IMR-90 (cell line): Measurements from ENCODE around the gene GPR153. TPM values are rescaled to one million over a fixed set of nuclear protein-coding genes. Genes with fewer than 3 reads are reported as not detected.

Experiments used
- ATAC-seq: fragments of 200-7000 bp; cut with Tn5 transposase; 2 replicates; pipeline ENCODE4 v1.9.1; 2020; ENCODE audit warnings: low read depth, mild to moderate bottlenecking, moderate library complexity
- BruUV-seq: library from RNA; stranded (reverse); fragments of 400-500 nt; replicated peaks from 2 replicates; lab custom pipeline; 2021; lab: Mats Ljungman, UMichigan
- CTCF ChIA-PET: fragments of 300-600 bp; formaldehyde crosslinking; extraction: SDS; loops from one replicate; lab custom pipeline; 2021; ENCODE audit warnings: antibody characterized with exemption; lab: Yijun Ruan, JAX
- POLR2A ChIA-PET: fragments of 300-600 bp; sonication (Branson Sonifier 250); formaldehyde crosslinking; loops from one replicate; lab custom pipeline; 2022; ENCODE audit warnings: antibody characterized with exemption; ENCODE audit not compliant: unreplicated experiment; lab: Charles Lee
- DNase-seq: peaks from one replicate; pipeline ENCODE4 v3.0.0; 2013
- H2AFZ ChIP-seq: replicated peaks from 2 replicates; pipeline ENCODE3; 2013; ENCODE audit warnings: low read length, mild to moderate bottlenecking; ENCODE audit not compliant: poor library complexity
- H2AK5ac ChIP-seq: 2 replicates; pipeline ENCODE4 v1.6.1; 2013; ENCODE audit warnings: low read depth, low read length, inconsistent platforms
- H2AK9ac ChIP-seq: replicated peaks from 2 replicates; pipeline ENCODE3; 2013; ENCODE audit warnings: mild to moderate bottlenecking, low read depth, low read length, moderate library complexity; ENCODE audit not compliant: poor library complexity
- H2BK120ac ChIP-seq: 2 replicates; pipeline ENCODE4 v1.6.1; 2013; ENCODE audit warnings: low read depth, low read length, inconsistent platforms
- H2BK15ac ChIP-seq: 3 replicates; pipeline ENCODE4 v1.6.1; 2013; ENCODE audit warnings: low read depth, low read length, inconsistent platforms
- H2BK20ac ChIP-seq: 2 replicates; pipeline ENCODE4 v1.6.1; 2013; ENCODE audit warnings: low read depth, mild to moderate bottlenecking, inconsistent platforms, low read length, moderate library complexity
- H2BK5ac ChIP-seq: 2 replicates; pipeline ENCODE4 v1.6.1; 2013; ENCODE audit warnings: mild to moderate bottlenecking, low read depth, low read length, inconsistent platforms; ENCODE audit not compliant: poor library complexity, severe bottlenecking
- H3K14ac ChIP-seq: replicated peaks from 2 replicates; pipeline ENCODE4 v1.6.1; 2013; ENCODE audit warnings: low read depth, low read length, inconsistent platforms
- H3K18ac ChIP-seq: 2 replicates; pipeline ENCODE4 v1.6.1; 2013; ENCODE audit warnings: low read depth, low read length, control low read depth
- H3K23ac ChIP-seq: 2 replicates; pipeline ENCODE4 v1.6.1; 2013; ENCODE audit warnings: low read depth, low read length, inconsistent platforms
- H3K27ac ChIP-seq: 2 replicates; pipeline ENCODE4 v1.5.1; 2013; ENCODE audit warnings: mild to moderate bottlenecking, control low read depth, low read length; ENCODE audit not compliant: insufficient read depth
- H3K27me3 ChIP-seq: 2 replicates; pipeline ENCODE4 v1.6.1; 2013; ENCODE audit warnings: low read length; ENCODE audit not compliant: control insufficient read depth, insufficient read depth
- H3K36me3 ChIP-seq: 2 replicates; pipeline ENCODE4 v1.6.1; 2013; ENCODE audit warnings: low read length, mixed read lengths; ENCODE audit not compliant: control insufficient read depth, insufficient read depth
- H3K4ac ChIP-seq: 2 replicates; pipeline ENCODE4 v1.6.1; 2013; ENCODE audit warnings: low read depth, low read length, inconsistent platforms
- H3K4me1 ChIP-seq: 2 replicates; pipeline ENCODE4 v1.6.1; 2013; ENCODE audit warnings: low read length, mixed read lengths; ENCODE audit not compliant: control insufficient read depth, insufficient read depth
- H3K4me2 ChIP-seq: 2 replicates; pipeline ENCODE4 v1.6.1; 2013; ENCODE audit warnings: low read depth, mild to moderate bottlenecking, control low read depth, low read length, moderate library complexity
- H3K4me3 ChIP-seq: 2 replicates; pipeline ENCODE4 v1.5.1; 2013; ENCODE audit warnings: low read depth, mild to moderate bottlenecking, control low read depth, low read length, moderate library complexity; ENCODE audit not compliant: insufficient read depth
- H3K56ac ChIP-seq: 2 replicates; pipeline ENCODE4 v1.6.1; 2013; ENCODE audit warnings: low read length, inconsistent platforms; ENCODE audit not compliant: insufficient read depth; ENCODE audit errors: extremely low read depth
- H3K79me1 ChIP-seq, 2 experiments: 2 replicates each; pipeline ENCODE4 v1.6.1; 2013; ENCODE audit warnings: low read length in 2 of 2, inconsistent platforms in 1 of 2, low read depth in 1 of 2
- H3K9ac ChIP-seq: 2 replicates; pipeline ENCODE4 v1.6.1; 2013; ENCODE audit warnings: low read depth, low read length, control low read depth
- H3K9me1 ChIP-seq: 2 replicates; pipeline ENCODE4 v1.6.1; 2013; ENCODE audit warnings: low read length, inconsistent platforms; ENCODE audit not compliant: insufficient read depth
- H3K9me3 ChIP-seq: 2 replicates; pipeline ENCODE4 v1.6.1; 2013; ENCODE audit warnings: low read length; ENCODE audit not compliant: control insufficient read depth, insufficient read depth
- H4K20me1 ChIP-seq: 2 replicates; pipeline ENCODE4 v1.6.1; 2013; ENCODE audit warnings: low read length, inconsistent platforms; ENCODE audit not compliant: insufficient read depth
- H4K5ac ChIP-seq: 2 replicates; pipeline ENCODE4 v1.6.1; 2013; ENCODE audit warnings: mild to moderate bottlenecking, low read depth, low read length, control low read depth
- H4K8ac ChIP-seq, 2 experiments: 2 replicates each; pipeline ENCODE4 v1.6.1; 2013; ENCODE audit warnings: low read depth in 2 of 2, low read length in 2 of 2, control low read depth in 1 of 2, inconsistent platforms in 1 of 2
- H4K91ac ChIP-seq: 2 replicates; pipeline ENCODE4 v1.6.1; 2013; ENCODE audit warnings: low read depth, low read length, inconsistent platforms; ENCODE audit not compliant: insufficient read depth
- POLR2A ChIP-seq: IDR thresholded peaks from 2 replicates; pipeline ENCODE4 v1.6.1; 2012; ENCODE audit warnings: mild to moderate bottlenecking, low read depth, low read length
- RCOR1 ChIP-seq: IDR thresholded peaks from 2 replicates; pipeline ENCODE4 v1.6.1; 2012; ENCODE audit warnings: mild to moderate bottlenecking, low read length, improper control_type of control experiment; ENCODE audit not compliant: insufficient replicate concordance
- WGBS, 2 experiments: methylation state at CpG; one replicate each; pipeline versions ENCODE4 v1.1.5 to v1.1.7; 2013; ENCODE audit warnings: missing lambda C conversion rate in 2 of 2; ENCODE audit not compliant: insufficient read length in 1 of 2; ENCODE audit errors: extremely low coverage in 2 of 2; 5-methylcytosine and 5-hydroxymethylcytosine counted together
- dilution Hi-C: fragments of 300-500 bp; cut with HindIII; formaldehyde crosslinking; loops from one replicate; pipeline ENCODE4 v1.14.3; 2018; ENCODE audit warnings: low sequenced_read_pairs; ENCODE audit not compliant: unreplicated experiment
- in situ Hi-C: fragments of 300-500 bp; cut with MboI; formaldehyde crosslinking; loops from 3 replicates; pipeline ENCODE4 v1.14.3; 2019; ENCODE audit warnings: low sequenced_read_pairs, inconsistent platforms, mixed read lengths
- intact Hi-C: fragments of 100-400 bp; cut with micrococcal nuclease; formaldehyde crosslinking; loops from 2 replicates; pipeline ENCODE4 v1.10.0; 2022
- polyA plus RNA-seq, 3 experiments: library from polyadenylated mRNA; depleted of rRNA; stranded (reverse); fragments of >200 nt; gene quantifications; 2 replicates each; pipeline ENCODE4 v1.2.3, GENCODE V29; 2012; ENCODE audit warnings: low replicate concordance in 1 of 3
- total RNA-seq: library from RNA; depleted of rRNA; stranded (reverse); fragments of >200 nt; gene quantifications from 2 replicates; pipeline ENCODE4 v1.2.3, GENCODE V29; 2012
- TF ChIP-seq, protein P1 (sequence below): conservative IDR thresholded peaks from 2 replicates; pipeline ENCODE4 v1.5.1; 2012; ENCODE audit warnings: mild to moderate bottlenecking, low read depth, low read length, improper control_type of control experiment

Gene GPR153
- total and polyA plus RNA-seq, 2 of the 4 experiments (the other 2 are of a cell fraction): 1.8 to 5.2 TPM

DNA sequence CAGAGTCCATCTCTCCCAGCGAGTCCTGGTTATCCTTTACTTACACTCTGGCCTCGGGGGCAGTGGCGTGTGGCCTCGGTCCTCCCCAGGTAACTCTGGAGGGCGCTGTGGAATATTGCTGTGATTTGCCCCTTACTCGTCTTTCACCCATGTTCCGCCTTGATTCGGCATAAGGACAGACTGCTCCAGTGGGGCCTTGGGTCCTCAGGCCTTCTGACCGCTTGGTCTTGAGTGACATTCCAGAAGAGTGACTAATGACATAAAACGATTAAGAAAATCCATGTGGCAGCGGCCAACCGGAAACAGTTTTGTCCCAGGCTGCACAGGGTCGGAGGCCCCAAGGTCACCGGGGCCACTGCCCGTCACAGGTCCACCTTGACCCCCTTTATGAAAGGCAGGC lies 36.2 kb downstream of the GPR153 start (continued):
- TF ChIP-seq, protein P1, sequence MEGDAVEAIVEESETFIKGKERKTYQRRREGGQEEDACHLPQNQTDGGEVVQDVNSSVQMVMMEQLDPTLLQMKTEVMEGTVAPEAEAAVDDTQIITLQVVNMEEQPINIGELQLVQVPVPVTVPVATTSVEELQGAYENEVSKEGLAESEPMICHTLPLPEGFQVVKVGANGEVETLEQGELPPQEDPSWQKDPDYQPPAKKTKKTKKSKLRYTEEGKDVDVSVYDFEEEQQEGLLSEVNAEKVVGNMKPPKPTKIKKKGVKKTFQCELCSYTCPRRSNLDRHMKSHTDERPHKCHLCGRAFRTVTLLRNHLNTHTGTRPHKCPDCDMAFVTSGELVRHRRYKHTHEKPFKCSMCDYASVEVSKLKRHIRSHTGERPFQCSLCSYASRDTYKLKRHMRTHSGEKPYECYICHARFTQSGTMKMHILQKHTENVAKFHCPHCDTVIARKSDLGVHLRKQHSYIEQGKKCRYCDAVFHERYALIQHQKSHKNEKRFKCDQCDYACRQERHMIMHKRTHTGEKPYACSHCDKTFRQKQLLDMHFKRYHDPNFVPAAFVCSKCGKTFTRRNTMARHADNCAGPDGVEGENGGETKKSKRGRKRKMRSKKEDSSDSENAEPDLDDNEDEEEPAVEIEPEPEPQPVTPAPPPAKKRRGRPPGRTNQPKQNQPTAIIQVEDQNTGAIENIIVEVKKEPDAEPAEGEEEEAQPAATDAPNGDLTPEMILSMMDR: no peak
- TF ChIP-seq RCOR1: no peak

DNA sequence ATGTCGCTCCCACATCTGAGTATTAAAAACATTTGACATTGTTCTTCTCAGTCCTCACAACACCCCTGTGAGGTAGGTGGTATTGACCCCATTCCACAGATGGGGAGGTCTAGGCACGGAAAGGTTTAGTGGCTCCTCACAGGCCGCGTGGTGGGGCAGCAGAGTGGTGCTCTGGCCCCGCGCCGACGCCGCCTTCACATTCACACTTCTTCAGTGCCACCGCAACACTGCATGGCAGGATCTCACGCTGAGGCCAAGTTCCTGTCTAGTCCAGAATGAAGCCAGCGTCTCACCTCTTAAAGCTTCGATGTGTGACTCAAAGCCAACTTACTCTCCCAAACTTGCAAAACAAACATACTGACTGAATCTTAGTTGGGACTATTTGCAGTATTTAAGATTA lies 37.3 kb downstream of the GPR153 start:
- ChIA-PET CTCF (interaction anchor here (0.7 kb wide), 1 partner anchor 15 kb away, joined by 3 read pairs; no protein-coding TSS in a partner anchor), POLR2A (no interaction called here)
- Histone ChIP-seq H4K20me1 (no peaks in the 10 kb centered on the region; the same call in 1 of the 2 replicates), H3K56ac (no peak overlapping the region), H4K8ac (no peak overlapping the region), H2BK15ac (no peak overlapping the region), H3K27me3 (no peaks in the 10 kb centered on the region), H3K4me3 (no peak overlapping the region), H3K23ac (no peak overlapping the region), H4K5ac (no peak overlapping the region), H3K36me3 (peaks cover 37% of the 10 kb centered on the region), H3K9me1 (no peaks in the 10 kb centered on the region; the same call in 1 of the 2 replicates), H2AK9ac (no peak overlapping the region), H2BK120ac (no peak overlapping the region), H3K9ac (no peak overlapping the region), H3K9me3 (no peaks in the 10 kb centered on the region), H2AFZ (no peak overlapping the region), H3K4ac (no peak overlapping the region), H3K4me1 (no peaks in the 10 kb centered on the region), H2BK20ac (no peak overlapping the region), H3K79me1 (peaks cover 0 to 8% of the 10 kb centered on the region in 2 experiments; a peak in 3 of 4 replicates), H3K18ac (no peak overlapping the region), H3K27ac (no peak overlapping the region), H2AK5ac (no peak overlapping the region), H3K4me2 (no peak overlapping the region), H3K14ac (no peak overlapping the region), H4K91ac (no peak overlapping the region), H2BK5ac (no peak overlapping the region)
- no peak for ATAC-seq
- DNase-seq: no peak
- in situ Hi-C loops (no loop called here), dilution Hi-C loops (no loop called here), intact Hi-C loops (no loop called here)
- BruUV-seq: TSS peak; percentile 56
- TF ChIP-seq POLR2A: no peak
- WGBS, 2 experiments: 100% methylated on average over 8 of the region's 13 CpGs; no CpG with 5 or more reads in 1 of the 2 experiments
